ENCODE data around the gene ZNF266. TPM values are rescaled to one million over a fixed set of nuclear protein-coding genes. Genes with fewer than 3 reads are reported as not detected.

Gene ZNF266
- total RNA-seq, 1 experiment from 2014 or later, result 14.7 TPM

DNA sequence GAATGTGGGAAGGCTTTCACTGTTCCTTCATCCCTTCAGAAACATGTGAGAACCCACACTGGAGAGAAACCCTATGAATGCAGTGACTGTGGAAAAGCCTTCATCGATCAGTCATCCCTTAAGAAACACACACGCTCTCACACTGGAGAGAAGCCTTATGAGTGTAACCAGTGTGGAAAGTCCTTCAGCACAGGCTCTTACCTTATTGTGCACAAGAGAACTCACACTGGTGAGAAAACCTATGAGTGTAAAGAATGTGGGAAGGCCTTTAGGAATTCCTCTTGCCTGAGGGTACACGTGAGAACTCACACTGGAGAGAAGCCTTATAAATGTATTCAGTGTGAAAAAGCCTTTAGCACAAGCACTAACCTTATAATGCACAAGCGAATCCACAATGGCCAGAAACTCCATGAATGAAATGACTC lies 54.0 kb downstream of the ZNF266 start:
- H3K23me2 ChIP-seq (ENCODE audit: insufficient read length, low read depth, low read length, poor library complexity, severe bottlenecking), result no peaks in the 10 kb centered on the region
- DNase-seq, result no peak
- no peak overlapping the region for H2BK120ac ChIP-seq (ENCODE audit: low read depth, low read length, poor library complexity, severe bottlenecking)
- no peak overlapping the region for H3K4ac ChIP-seq (ENCODE audit: low read depth, low read length)
- no peaks in the 10 kb centered on the region for H3K79me1 ChIP-seq (ENCODE audit: insufficient read depth, low read depth, low read length, poor library complexity, severe bottlenecking)
- Mint-ChIP-seq H3K4me3 (no peak overlapping the region), H3K27ac (no peak overlapping the region), H3K4me1 (no peaks in the 10 kb centered on the region), H3K36me3 (ENCODE audit: insufficient read depth in 1 of 3, low read depth in 3 of 3) (peaks cover 74 to 93% (median 91%) of the 10 kb centered on the region in 3 experiments), H3K27me3 (ENCODE audit: low read depth) (no peaks in the 10 kb centered on the region), H3K9me3 (peaks cover 94 to 96% of the 10 kb centered on the region in 2 experiments)
- TF ChIP-seq, protein P1, sequence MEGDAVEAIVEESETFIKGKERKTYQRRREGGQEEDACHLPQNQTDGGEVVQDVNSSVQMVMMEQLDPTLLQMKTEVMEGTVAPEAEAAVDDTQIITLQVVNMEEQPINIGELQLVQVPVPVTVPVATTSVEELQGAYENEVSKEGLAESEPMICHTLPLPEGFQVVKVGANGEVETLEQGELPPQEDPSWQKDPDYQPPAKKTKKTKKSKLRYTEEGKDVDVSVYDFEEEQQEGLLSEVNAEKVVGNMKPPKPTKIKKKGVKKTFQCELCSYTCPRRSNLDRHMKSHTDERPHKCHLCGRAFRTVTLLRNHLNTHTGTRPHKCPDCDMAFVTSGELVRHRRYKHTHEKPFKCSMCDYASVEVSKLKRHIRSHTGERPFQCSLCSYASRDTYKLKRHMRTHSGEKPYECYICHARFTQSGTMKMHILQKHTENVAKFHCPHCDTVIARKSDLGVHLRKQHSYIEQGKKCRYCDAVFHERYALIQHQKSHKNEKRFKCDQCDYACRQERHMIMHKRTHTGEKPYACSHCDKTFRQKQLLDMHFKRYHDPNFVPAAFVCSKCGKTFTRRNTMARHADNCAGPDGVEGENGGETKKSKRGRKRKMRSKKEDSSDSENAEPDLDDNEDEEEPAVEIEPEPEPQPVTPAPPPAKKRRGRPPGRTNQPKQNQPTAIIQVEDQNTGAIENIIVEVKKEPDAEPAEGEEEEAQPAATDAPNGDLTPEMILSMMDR (conservative IDR thresholded peaks at IDR 0.05), result no peak
- no peak overlapping the region for H4K5ac ChIP-seq (ENCODE audit: insufficient read length, low read depth, low read length)
- H3K4me2 ChIP-seq (ENCODE audit: insufficient read depth, insufficient read length, low read length), result no peak overlapping the region
- peaks cover 89% of the 10 kb centered on the region for H3K9me3 ChIP-seq (ENCODE audit: control insufficient read depth, low read depth, low read length)
- no peak overlapping the region for H2BK12ac ChIP-seq (ENCODE audit: insufficient read length, low read depth, low read length)
- no peak overlapping the region for H3T11ph ChIP-seq (ENCODE audit: low read length)
- no peak overlapping the region for H3K14ac ChIP-seq (ENCODE audit: insufficient read depth, low read length)
- no peaks in the 10 kb centered on the region for H3K4me1 ChIP-seq (ENCODE audit: insufficient read depth, low read length)
- no peak overlapping the region for H2AK5ac ChIP-seq (ENCODE audit: insufficient read length, low read length)
- H4K20me1 ChIP-seq (ENCODE audit: control insufficient read depth, insufficient read depth, insufficient read length), result no peaks in the 10 kb centered on the region
- H4K8ac ChIP-seq (replicated peaks; ENCODE audit: insufficient read length, low read depth, low read length), result no peak overlapping the region
- H3K79me2 ChIP-seq (ENCODE audit: insufficient read depth, low read length), result no peaks in the 10 kb centered on the region
- H2AFZ ChIP-seq (ENCODE audit: low read length), result no peak overlapping the region
- H3K56ac ChIP-seq (ENCODE audit: insufficient read length, low read depth, low read length), result no peak overlapping the region
- no peak overlapping the region for H3K18ac ChIP-seq (ENCODE audit: insufficient read length, low read depth, low read length)
- H2BK20ac ChIP-seq (ENCODE audit: low read depth, low read length, poor library complexity, severe bottlenecking), result no peak overlapping the region
- no peak overlapping the region for H2BK15ac ChIP-seq (ENCODE audit: low read depth, low read length)
- no peak overlapping the region for H3K9ac ChIP-seq (ENCODE audit: extremely low read depth, insufficient read length, low read length)
- no peaks in the 10 kb centered on the region for H3K27me3 ChIP-seq (ENCODE audit: insufficient read depth, low read length)
- H3K23ac ChIP-seq (ENCODE audit: insufficient read length, low read depth, low read length), result no peak overlapping the region
- no peak overlapping the region for H2BK5ac ChIP-seq (ENCODE audit: insufficient read length, low read length)
- H4K91ac ChIP-seq (ENCODE audit: insufficient read length, low read depth, low read length), result no peak overlapping the region
- H3K27ac ChIP-seq (ENCODE audit: insufficient read length, low read depth, low read length), result no peak overlapping the region
- WGBS (ENCODE audit: extremely low coverage, insufficient read length, low lambda C conversion rate), result no CpG with 5 or more reads among the region's 4 CpGs

Measured in H9 (cell line).